Subcutaneous adipose tissue (tissue), 4 donors: Measurements from ENCODE around the gene HPSE2. TPM values are rescaled to one million over a fixed set of nuclear protein-coding genes. Genes with fewer than 3 reads are reported as not detected.

Experiments used
- total RNA-seq, 4 donors: library from RNA; depleted of rRNA; stranded (reverse); fragments of >200 nt; gene quantifications; one replicate each; pipeline ENCODE4 v1.1.0, GENCODE V29; 2016
- TF ChIP-seq, protein P1 (sequence below): fragments of 450-650 bp; IDR thresholded peaks from one replicate; pipeline ENCODE4 v1.5.1; 2016; ENCODE audit warnings: low read depth, mild to moderate bottlenecking, control low read depth, antibody characterized with exemption, moderate library complexity

The HPSE2 gene
- total RNA-seq, 4 donors from 2014 or later: 0.34 to 3.2 (median 0.71) TPM

DNA sequence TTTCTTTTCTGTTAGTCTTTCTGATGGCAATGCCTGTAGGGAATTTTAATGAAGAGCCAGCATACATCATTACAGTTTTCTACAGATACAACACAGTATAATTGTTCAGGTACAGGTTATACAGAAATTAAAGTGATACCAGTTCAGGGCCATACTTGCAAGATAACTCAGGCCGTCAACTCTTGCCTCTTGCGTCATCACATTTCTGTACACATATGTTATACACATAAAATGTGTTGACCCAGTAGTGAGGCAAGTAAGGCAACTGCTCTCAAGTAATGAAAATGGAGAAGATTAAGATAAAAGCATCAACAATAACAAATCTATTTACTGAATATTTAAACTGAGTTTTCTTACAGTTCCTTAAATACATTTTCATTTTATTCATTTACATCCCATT lies 317.8 kb downstream of the HPSE2 start:
- TF ChIP-seq, protein P1, sequence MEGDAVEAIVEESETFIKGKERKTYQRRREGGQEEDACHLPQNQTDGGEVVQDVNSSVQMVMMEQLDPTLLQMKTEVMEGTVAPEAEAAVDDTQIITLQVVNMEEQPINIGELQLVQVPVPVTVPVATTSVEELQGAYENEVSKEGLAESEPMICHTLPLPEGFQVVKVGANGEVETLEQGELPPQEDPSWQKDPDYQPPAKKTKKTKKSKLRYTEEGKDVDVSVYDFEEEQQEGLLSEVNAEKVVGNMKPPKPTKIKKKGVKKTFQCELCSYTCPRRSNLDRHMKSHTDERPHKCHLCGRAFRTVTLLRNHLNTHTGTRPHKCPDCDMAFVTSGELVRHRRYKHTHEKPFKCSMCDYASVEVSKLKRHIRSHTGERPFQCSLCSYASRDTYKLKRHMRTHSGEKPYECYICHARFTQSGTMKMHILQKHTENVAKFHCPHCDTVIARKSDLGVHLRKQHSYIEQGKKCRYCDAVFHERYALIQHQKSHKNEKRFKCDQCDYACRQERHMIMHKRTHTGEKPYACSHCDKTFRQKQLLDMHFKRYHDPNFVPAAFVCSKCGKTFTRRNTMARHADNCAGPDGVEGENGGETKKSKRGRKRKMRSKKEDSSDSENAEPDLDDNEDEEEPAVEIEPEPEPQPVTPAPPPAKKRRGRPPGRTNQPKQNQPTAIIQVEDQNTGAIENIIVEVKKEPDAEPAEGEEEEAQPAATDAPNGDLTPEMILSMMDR: no peak

- TF ChIP-seq, protein P1: no peak
Observed at GRCh38 chr10:98916526-98917125, 319.0 kb downstream of the HPSE2 start.

- TF ChIP-seq, protein P1: no peak
Observed at GRCh38 chr10:98915911-98916310, 319.7 kb downstream of the HPSE2 start.

- TF ChIP-seq, protein P1: no peak
Observed at GRCh38 chr10:98910546-98910945, 325.1 kb downstream of the HPSE2 start.

GRCh38 chr10:98910048-98910447 lies 325.6 kb downstream of the HPSE2 start:
- TF ChIP-seq, protein P1: no peak

- TF ChIP-seq, protein P1: no peak
Observed at GRCh38 chr10:98908868-98909267, 326.8 kb downstream of the HPSE2 start.

- TF ChIP-seq, protein P1: no peak
Observed at GRCh38 chr10:98901441-98902110, 334.1 kb downstream of the HPSE2 start.
